GM18870 (cell line): ENCODE results near the gene FLNC.

Experiments
- ATAC-seq: cut with Tn5 transposase; IDR thresholded peaks from one replicate; pipeline ENCODE4 v1.9.1; 2021; ENCODE audit warnings: moderate library complexity; ENCODE audit not compliant: unreplicated experiment

Gene FLNC

DNA sequence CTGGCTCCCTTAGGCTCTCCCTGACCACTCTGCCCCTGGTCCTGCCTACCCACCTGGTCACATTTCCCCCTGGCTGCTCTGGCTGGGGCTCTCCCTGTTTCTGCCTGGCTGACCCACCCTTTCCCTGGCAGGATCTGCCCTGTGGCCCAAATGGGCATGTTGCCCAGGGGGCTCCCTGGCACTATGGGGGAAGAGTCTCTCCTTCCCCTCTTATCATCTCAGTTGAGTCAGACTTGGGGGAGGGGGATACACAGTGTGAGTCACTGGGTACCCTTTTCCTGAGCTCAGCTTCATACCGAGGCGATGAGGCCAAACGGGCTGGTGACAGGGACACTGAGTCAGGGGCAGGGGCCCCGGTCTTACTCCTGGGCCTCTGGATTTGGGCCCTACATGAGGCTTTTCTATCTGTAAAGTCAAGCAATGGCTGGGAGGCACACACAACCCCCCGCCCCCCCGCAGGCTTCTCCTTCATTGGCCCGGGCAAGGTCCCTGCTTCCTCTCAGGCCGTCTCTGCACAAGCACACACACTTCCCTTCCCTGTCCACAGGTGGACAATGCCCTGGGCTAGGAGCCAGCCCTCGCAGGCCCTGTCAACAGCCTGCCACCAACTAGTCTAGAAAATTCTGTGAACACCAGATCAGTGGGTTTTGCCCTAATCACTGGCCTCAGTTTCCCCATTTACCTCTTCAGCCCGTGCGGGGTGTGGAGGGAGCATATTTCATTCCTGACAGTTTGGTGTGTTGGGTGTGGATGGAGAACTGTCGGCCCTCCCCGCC, 627 bp upstream of the FLNC start:
- ATAC-seq: no peak

- no peak for ATAC-seq
These were observed 1.2 kb downstream of the FLNC start for GRCh38 chr7:128831178-128831993.

GRCh38 chr7:128831994-128832879, 2.0 kb downstream of the FLNC start:
- no peak for ATAC-seq

GRCh38 chr7:128832880-128833147, 2.6 kb downstream of the FLNC start:
- ATAC-seq: no peak

DNA sequence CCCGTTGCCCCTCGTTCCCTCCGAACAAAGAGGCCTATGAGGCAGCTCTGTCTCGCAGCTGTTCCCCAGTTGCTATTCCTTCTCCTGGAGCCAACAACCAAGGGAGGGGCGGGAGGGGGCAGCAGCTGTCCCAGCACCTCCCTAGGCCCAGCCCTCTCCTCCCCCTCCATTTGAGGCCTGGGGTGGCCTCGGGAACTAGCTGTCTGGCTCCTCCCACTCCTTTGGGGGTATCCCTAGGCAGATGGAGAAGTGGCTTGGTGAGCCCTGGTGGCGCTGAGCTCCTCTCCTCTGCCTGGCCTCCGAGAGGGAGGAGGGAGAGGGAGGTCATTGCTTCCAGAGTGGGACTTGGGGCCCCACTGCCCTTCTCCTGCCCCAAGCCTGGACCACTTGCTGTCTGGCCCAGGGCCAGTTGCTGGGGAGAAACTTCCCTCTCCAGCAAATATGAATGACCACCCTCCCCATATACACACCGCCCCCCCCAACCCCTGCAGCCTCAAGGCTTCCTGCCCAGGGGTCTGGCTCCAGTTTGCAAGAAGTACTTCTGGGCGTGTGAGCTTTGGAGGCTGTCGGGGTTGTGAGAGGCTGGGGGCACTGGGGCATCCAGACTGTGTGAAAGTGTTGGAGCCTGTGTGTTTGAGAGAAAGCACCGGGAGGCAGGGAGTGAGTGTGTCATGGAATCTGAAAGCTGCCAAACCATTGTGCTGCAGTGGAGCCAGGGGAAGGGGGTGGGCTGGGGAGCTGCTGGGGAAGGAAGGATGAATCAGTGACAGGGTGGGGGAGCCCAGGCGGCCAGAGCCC, 3.1 kb downstream of the FLNC start:
- ATAC-seq: no peak

DNA sequence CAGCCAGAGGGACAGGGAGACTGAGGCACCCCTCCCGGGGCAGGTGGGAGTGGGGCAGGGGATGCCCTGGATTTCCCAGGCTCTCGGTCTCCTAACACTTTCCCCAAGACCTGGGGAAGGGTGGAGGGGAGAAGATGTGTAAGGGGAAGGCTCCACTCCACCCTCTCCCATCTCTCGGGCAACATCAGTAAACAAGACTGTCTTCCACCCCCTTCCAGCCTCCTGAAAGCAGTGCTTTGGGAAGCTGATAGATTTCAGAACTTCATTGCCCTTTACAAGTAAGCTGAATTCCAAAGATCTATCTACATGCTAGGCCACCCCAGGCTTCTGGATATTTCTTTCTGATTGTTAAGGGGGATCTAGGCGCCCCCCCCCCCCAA, 3.7 kb downstream of the FLNC start:
- ATAC-seq: no peak

- no peak for ATAC-seq
These were observed 5.1 kb downstream of the FLNC start for GRCh38 chr7:128835231-128835751.

DNA sequence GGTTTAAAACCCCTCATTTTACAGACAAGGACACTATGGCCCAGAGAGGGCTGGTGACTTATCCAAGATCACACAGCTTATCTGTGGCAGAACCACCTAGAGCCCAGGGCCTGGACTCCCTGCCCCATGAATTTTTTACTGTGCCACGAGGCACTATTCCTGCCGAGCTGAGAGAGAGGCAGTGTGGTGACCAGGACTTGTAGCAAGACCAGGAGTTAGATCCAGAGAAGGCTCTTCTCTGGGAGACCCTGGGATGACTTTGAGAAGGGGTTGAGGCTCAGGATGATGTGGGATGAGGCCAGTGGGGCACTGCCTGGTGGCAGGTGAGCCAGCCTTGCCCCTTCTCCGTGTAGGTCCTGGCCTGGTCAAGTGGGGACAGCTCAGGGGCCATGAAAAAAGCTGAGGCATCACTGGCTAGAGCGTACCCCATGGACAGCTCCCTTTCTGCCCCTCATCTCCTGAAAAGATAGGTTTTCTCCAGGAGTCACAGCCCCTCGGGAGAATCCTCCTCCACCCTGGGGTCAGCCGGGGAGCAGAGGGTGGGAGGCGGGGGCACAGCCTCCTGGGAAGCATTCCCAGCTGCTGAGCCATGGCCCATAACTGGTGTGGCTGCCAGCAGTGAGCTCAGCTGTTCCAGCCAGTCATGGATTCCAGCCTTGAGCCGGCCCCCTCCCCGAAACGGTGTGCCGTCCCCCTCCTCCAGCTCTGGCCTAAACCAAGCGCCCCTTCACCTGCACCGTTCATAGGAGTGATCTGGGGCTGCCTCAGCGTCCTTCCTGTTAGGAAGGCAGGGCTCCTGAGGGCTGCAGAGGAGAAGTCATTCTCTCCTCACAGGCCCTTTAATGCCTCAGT, 5.8 kb downstream of the FLNC start:
- no peak for ATAC-seq

- no peak for ATAC-seq
These were observed 6.6 kb downstream of the FLNC start for GRCh38 chr7:128836729-128837348.

DNA sequence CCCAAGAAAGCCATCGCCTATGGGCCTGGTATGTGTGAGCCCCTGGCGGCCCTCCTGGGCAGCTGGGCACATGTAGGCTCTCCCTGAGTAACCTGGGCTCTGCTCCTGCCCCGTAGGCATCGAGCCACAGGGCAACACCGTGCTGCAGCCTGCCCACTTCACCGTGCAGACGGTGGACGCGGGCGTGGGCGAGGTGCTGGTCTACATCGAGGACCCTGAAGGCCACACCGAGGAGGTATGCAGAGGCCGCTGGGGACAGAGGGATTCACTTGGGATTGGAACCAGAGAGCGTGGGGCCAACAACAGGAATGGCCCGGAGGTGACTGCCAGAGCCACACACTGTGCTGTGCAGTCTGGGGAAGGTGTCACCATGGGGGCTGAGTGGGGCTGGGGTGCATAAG, 7.3 kb downstream of the FLNC start:
- no peak for ATAC-seq

DNA sequence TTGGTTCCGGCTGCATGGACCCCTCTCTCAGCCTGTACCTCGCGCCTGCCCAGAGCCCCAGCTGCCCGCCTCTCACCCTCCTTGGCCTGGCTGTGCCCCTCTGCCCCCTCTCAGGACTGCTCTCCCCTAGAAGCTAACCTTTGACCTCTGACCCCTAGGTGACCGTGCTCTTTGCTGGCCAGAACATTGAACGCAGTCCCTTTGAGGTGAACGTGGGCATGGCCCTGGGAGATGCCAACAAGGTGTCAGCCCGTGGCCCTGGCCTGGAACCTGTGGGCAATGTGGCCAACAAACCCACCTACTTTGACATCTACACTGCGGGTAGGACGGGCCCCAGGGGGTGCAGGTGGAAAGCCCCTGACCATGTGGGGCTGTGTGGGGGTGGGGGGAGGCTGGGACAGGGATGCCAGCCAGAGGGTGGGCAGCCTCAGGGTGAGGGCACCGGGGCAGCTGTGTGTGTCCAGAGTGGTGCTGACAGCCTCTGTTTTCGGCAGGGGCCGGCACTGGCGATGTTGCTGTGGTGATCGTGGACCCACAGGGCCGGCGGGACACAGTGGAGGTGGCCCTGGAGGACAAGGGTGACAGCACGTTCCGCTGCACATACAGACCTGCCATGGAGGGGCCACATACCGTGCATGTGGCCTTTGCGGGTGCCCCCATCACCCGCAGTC, 8.0 kb downstream of the FLNC start:
- no peak for ATAC-seq

DNA sequence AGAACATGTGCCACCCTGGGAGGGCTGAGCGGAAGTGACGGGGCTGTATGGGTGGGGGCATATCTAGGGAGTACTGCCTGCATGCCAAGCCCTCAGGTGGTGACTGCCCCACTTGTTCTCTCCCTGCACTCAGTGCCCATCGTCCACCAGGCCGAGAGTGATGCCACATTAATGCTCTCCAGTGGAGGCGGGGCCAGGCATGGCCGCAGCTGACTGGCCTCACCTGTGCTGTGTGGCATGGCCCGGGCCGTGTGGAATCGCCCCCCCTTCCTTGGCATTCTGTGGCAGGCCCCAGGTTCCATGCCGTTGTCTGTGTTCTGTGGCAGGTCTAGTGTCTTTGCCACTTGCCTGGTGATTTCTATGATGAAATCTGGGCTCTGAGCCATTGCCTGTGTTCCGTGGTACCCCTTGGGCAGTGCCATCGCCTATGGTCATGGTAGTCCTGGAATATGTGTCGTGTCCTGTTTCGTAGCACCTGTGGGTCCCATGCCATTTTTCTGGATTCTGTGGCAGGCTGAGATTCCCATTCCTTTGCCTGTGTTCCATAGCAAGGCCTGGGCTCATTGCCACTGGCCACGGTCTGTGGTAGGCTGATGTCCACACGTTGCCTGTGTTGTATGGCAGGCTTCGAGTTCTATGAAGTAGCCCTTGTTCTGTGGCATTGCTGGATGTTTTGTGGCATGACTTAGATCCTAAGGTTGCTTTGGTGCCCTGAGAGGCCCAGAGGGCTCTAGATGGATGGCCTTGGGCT, 8.9 kb downstream of the FLNC start:
- ATAC-seq: no peak

- ATAC-seq: no peak
These were observed 9.6 kb downstream of the FLNC start for GRCh38 chr7:128839751-128840177.

DNA sequence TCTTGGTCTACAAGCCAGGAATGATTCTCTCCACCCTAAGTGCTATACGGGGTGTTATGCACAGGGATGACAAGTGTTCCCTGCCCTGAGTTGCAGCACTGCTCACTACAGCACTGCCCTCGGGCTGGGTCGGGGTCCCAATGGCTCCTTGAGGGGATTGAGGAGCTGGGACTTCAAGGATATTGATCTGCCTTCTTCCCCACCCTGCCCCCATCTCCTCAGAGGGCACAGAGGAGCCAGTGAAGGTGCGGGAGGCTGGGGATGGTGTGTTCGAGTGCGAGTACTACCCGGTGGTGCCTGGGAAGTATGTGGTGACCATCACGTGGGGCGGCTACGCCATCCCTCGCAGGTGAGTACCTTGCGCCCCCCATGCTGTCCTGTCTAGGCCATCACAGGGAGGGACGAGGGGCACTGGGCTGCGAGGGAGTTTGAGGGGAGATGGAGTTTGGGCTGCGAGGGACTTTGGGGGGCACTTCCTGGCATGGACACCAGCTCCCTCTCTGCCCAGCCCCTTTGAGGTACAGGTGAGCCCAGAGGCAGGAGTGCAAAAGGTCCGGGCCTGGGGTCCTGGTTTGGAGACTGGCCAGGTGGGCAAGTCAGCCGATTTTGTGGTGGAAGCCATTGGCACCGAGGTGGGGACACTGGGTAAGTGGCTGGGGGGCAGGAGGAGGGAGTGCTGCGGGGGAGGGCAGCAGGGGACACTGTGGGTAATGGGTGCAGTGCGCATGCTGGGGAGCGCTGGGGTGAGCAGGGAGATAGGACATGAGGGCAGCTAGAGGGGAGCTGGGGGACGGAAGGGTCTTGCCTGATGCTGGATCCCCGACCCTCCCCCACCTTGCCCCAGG, 10.3 kb downstream of the FLNC start:
- ATAC-seq: no peak

DNA sequence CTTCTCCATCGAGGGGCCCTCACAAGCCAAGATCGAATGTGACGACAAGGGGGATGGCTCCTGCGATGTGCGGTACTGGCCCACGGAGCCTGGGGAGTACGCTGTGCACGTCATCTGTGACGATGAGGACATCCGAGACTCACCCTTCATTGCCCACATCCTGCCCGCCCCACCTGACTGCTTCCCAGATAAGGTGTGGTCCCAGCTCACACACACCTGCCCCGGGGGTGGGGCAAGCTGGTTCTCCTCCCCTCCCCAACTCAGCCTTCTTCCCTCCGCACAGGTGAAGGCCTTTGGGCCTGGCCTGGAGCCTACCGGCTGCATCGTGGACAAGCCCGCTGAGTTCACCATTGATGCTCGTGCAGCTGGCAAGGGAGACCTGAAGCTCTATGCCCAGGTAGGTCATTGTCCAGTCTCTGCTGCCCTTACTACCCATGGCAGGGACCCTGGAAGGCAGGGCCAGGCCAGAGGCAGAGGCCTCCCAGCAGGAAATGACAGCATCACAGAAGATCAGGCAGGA, 11.0 kb downstream of the FLNC start:
- ATAC-seq: no peak

DNA sequence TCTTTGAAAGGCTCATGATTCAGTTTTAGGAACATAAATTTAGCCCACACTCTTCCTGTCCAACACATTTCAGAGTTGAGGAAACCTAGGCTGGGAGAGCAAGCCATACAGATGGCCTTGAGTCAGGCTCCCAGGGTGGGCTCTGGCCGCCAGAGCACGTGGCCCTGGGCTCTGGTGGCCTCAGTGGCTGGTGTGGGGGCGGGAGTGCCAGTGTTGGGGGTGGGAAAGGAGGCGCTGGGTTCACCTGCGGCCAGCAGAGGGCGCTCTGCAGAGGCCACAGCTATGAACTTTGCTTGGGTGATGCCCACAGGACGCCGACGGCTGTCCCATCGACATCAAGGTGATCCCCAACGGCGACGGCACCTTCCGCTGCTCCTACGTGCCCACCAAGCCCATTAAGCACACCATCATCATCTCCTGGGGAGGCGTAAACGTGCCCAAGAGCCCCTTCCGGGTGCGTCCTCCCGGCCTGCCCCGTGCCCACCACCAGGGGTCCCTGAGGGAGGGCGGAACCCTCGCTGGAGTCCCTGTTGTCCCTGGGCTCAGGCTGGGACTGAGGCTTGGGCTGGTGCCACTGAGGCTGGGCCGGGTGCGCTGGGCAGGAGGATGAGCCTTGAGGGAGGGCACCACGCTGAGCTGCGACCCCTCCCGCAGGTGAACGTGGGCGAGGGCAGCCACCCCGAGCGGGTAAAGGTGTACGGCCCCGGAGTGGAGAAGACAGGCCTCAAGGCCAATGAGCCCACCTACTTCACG, 11.9 kb downstream of the FLNC start:
- no peak for ATAC-seq
